ENCODE measurements around the gene ZSCAN5C. TPM values are rescaled to one million over a fixed set of nuclear protein-coding genes. Genes with fewer than 3 reads are reported as not detected.
"Not testable (repeated sequence)": the region's sequence is repeated elsewhere in the genome, so short reads cannot be mapped to it uniquely, and the experiment has no call there.

The ZSCAN5C gene
- total RNA-seq, 1 donor from 2014 or later: not detected

- DNase-seq (ENCODE audit: low spot score): no peak
Measured at GRCh38 chr19:56193981-56194640, 8.0 kb upstream of the ZSCAN5C start.

GRCh38 chr19:56197646-56198045 is 4.4 kb upstream of the ZSCAN5C start, which contains the start of gene ZSCAN5B:
TSS of gene ZSCAN5B (minus strand) at chr19:56197783. CDS start at chr19:56193052, 4,731 bp downstream.
- not testable (repeated sequence) for H3K4me3 Mint-ChIP-seq (ENCODE audit: unreplicated experiment); H3K36me3 Mint-ChIP-seq (ENCODE audit: low read depth); H3K27ac Mint-ChIP-seq (ENCODE audit: unreplicated experiment)

More at GRCh38 chr19:56193981-56194640, 8.0 kb upstream of the ZSCAN5C start:
- Mint-ChIP-seq H3K4me3 (ENCODE audit: unreplicated experiment) (no peak overlapping the region), H3K27ac (ENCODE audit: unreplicated experiment) (no peak overlapping the region), H3K9me3 (ENCODE audit: low read depth) (peaks cover 8% of the 10 kb centered on the region), H3K27me3 (ENCODE audit: low read depth) (no peaks in the 10 kb centered on the region), H3K36me3 (ENCODE audit: low read depth) (no peaks in the 10 kb centered on the region), H3K4me1 (ENCODE audit: low read depth) (no peaks in the 10 kb centered on the region)
- TF ChIP-seq CTCF (IDR thresholded peaks at IDR 0.05): no peak

GRCh38 chr19:56199687-56200086 is 2.4 kb upstream of the ZSCAN5C start:
- Mint-ChIP-seq H3K36me3 (ENCODE audit: low read depth) (no peaks in the 10 kb centered on the region), H3K4me3 (ENCODE audit: unreplicated experiment) (no peak overlapping the region), H3K27me3 (ENCODE audit: low read depth) (no peaks in the 10 kb centered on the region), H3K9me3 (ENCODE audit: low read depth) (peaks cover 13% of the 10 kb centered on the region), H3K4me1 (ENCODE audit: low read depth) (no peaks in the 10 kb centered on the region), H3K27ac (ENCODE audit: unreplicated experiment) (no peak overlapping the region)
- no peak for DNase-seq (ENCODE audit: low spot score)
- TF ChIP-seq CTCF (IDR thresholded peaks at IDR 0.05): no peak

More at GRCh38 chr19:56197646-56198045, 4.4 kb upstream of the ZSCAN5C start, which contains the start of gene ZSCAN5B:
- not testable (repeated sequence) for H3K4me1 Mint-ChIP-seq (ENCODE audit: low read depth); DNase-seq (ENCODE audit: low spot score); H3K27me3 Mint-ChIP-seq (ENCODE audit: low read depth)
- H3K9me3 Mint-ChIP-seq (ENCODE audit: low read depth): peaks cover 16% of the 10 kb centered on the region

- H3K27me3 Mint-ChIP-seq (ENCODE audit: low read depth); H3K36me3 Mint-ChIP-seq (ENCODE audit: low read depth); H3K4me1 Mint-ChIP-seq (ENCODE audit: low read depth); DNase-seq (ENCODE audit: low spot score); H3K4me3 Mint-ChIP-seq (ENCODE audit: unreplicated experiment); H3K27ac Mint-ChIP-seq (ENCODE audit: unreplicated experiment): not testable (repeated sequence)
- peaks cover 23% of the 10 kb centered on the region for H3K9me3 Mint-ChIP-seq (ENCODE audit: low read depth)
Measured at GRCh38 chr19:56207581-56207980, 5.5 kb downstream of the ZSCAN5C start.

- peaks cover 25% of the 10 kb centered on the region for H3K9me3 Mint-ChIP-seq (ENCODE audit: low read depth)
- H3K27ac Mint-ChIP-seq (ENCODE audit: unreplicated experiment): no peak overlapping the region
- TF ChIP-seq CTCF (IDR thresholded peaks at IDR 0.05): no peak
- H3K36me3 Mint-ChIP-seq (ENCODE audit: low read depth): no peaks in the 10 kb centered on the region
- H3K4me3 Mint-ChIP-seq (ENCODE audit: unreplicated experiment): no peak overlapping the region
- H3K4me1 Mint-ChIP-seq (ENCODE audit: low read depth): no peaks in the 10 kb centered on the region
- H3K27me3 Mint-ChIP-seq (ENCODE audit: low read depth): no peaks in the 10 kb centered on the region
- no peak for DNase-seq (ENCODE audit: low spot score)
Measured at GRCh38 chr19:56209091-56209490, 7.0 kb downstream of the ZSCAN5C start.

GRCh38 chr19:56210036-56210435 is 8.0 kb downstream of the ZSCAN5C start:
- H3K4me1 Mint-ChIP-seq (ENCODE audit: low read depth); DNase-seq (ENCODE audit: low spot score); H3K36me3 Mint-ChIP-seq (ENCODE audit: low read depth); H3K27ac Mint-ChIP-seq (ENCODE audit: unreplicated experiment); H3K27me3 Mint-ChIP-seq (ENCODE audit: low read depth); H3K4me3 Mint-ChIP-seq (ENCODE audit: unreplicated experiment): not testable (repeated sequence)
- H3K9me3 Mint-ChIP-seq (ENCODE audit: low read depth): peaks cover 29% of the 10 kb centered on the region

- no peaks in the 10 kb centered on the region for H3K27me3 Mint-ChIP-seq (ENCODE audit: low read depth)
- no peaks in the 10 kb centered on the region for H3K4me1 Mint-ChIP-seq (ENCODE audit: low read depth)
- no peak overlapping the region for H3K4me3 Mint-ChIP-seq (ENCODE audit: unreplicated experiment)
- no peak for TF ChIP-seq CTCF (IDR thresholded peaks at IDR 0.05)
- no peak overlapping the region for H3K27ac Mint-ChIP-seq (ENCODE audit: unreplicated experiment)
- no peak for DNase-seq (ENCODE audit: low spot score)
- H3K36me3 Mint-ChIP-seq (ENCODE audit: low read depth): no peaks in the 10 kb centered on the region
- peaks cover 32% of the 10 kb centered on the region for H3K9me3 Mint-ChIP-seq (ENCODE audit: low read depth)
Measured at GRCh38 chr19:56211718-56212117, 9.6 kb downstream of the ZSCAN5C start.
